Neural progenitor cell (in vitro differentiated cells): ENCODE measurements around the gene MRGPRF. TPM values are rescaled to one million over a fixed set of nuclear protein-coding genes. Genes with fewer than 3 reads are reported as not detected.

Source experiments
- DNase-seq: peaks from one replicate; pipeline ENCODE4 v3.0.0-alpha.2; 2016; ENCODE audit warnings: low spot score
- H2AFZ ChIP-seq: fragments of 200-600 bp; sonication (generic); replicated peaks from 2 replicates; pipeline ENCODE4 v1.6.1; 2016; ENCODE audit warnings: antibody characterized with exemption
- H3F3A ChIP-seq: fragments of 200-600 bp; sonication (generic); 2 replicates; pipeline ENCODE4 v1.6.1; 2016; ENCODE audit warnings: antibody characterized with exemption, low read depth
- H3K27ac ChIP-seq: fragments of 200-600 bp; sonication (generic); 2 replicates; pipeline ENCODE4 v1.5.1; 2016; ENCODE audit warnings: mild to moderate bottlenecking
- H3K27me3 ChIP-seq: fragments of 200-600 bp; sonication (generic); 2 replicates; pipeline ENCODE4 v1.6.1; 2016; ENCODE audit warnings: mild to moderate bottlenecking, moderate library complexity
- H3K36me3 ChIP-seq: fragments of 200-600 bp; sonication (generic); 2 replicates; pipeline ENCODE4 v1.5.1; 2016
- H3K4me1 ChIP-seq: fragments of 200-600 bp; sonication (generic); 2 replicates; pipeline ENCODE4 v1.6.1; 2016; ENCODE audit warnings: mixed run types
- H3K4me2 ChIP-seq: fragments of 200-600 bp; sonication (generic); 2 replicates; pipeline ENCODE4 v1.6.1; 2016
- H3K4me3 ChIP-seq: fragments of 200-600 bp; sonication (generic); 2 replicates; pipeline ENCODE4 v1.5.1; 2016
- H3K79me2 ChIP-seq: fragments of 200-600 bp; sonication (generic); 2 replicates; pipeline ENCODE4 v1.6.1; 2016; ENCODE audit warnings: low read depth
- H3K9ac ChIP-seq: fragments of 200-600 bp; sonication (generic); 2 replicates; pipeline ENCODE4 v1.6.1; 2016
- H3K9me3 ChIP-seq: fragments of 200-600 bp; sonication (generic); 2 replicates; pipeline ENCODE4 v1.5.1; 2016; ENCODE audit warnings: low read depth
- H4K20me1 ChIP-seq: fragments of 200-600 bp; sonication (generic); 2 replicates; pipeline ENCODE4 v1.6.1; 2016; ENCODE audit warnings: low read depth
- H3K27ac Mint-ChIP-seq: 3 replicates; pipeline ENCODE4 v1.8.0; 2021; ENCODE audit warnings: mixed read lengths
- H3K27me3 Mint-ChIP-seq: 2 replicates; pipeline ENCODE4 v1.8.0; 2022; ENCODE audit warnings: low read depth, mild to moderate bottlenecking, inconsistent platforms, moderate library complexity, mixed read lengths; ENCODE audit not compliant: insufficient read depth
- H3K36me3 Mint-ChIP-seq: 3 replicates; pipeline ENCODE4 v1.8.0; 2021; ENCODE audit warnings: mixed read lengths
- H3K4me1 Mint-ChIP-seq: 3 replicates; pipeline ENCODE4 v1.8.0; 2021; ENCODE audit warnings: mixed read lengths
- H3K4me3 Mint-ChIP-seq: 3 replicates; pipeline ENCODE4 v1.8.0; 2021; ENCODE audit warnings: mild to moderate bottlenecking, moderate library complexity, mixed read lengths
- H3K9me3 Mint-ChIP-seq: 3 replicates; pipeline ENCODE4 v1.8.0; 2020; ENCODE audit warnings: mixed read lengths
- CTCF ChIP-seq: fragments of 200-600 bp; sonication (generic); IDR thresholded peaks from 2 replicates; pipeline ENCODE4 v1.5.1; 2017; ENCODE audit warnings: antibody characterized with exemption, mild to moderate bottlenecking
- EZH2 ChIP-seq: fragments of 200-600 bp; sonication (generic); IDR thresholded peaks from 2 replicates; pipeline ENCODE4 v1.6.1; 2017; ENCODE audit warnings: antibody characterized with exemption, mild to moderate bottlenecking, moderate library complexity
- EZH2phosphoT487 ChIP-seq: fragments of 200-600 bp; sonication (generic); IDR thresholded peaks from 2 replicates; pipeline ENCODE4 v1.6.1; 2017; ENCODE audit warnings: antibody characterized with exemption
- total RNA-seq: library from RNA; depleted of rRNA; stranded (reverse); fragments of >200 nt; gene quantifications from 2 replicates; pipeline ENCODE4 v1.2.3, GENCODE V29; 2015; ENCODE audit warnings: low replicate concordance

The MRGPRF gene
- total RNA-seq, 1 donor from 2014 or later = 0.56 TPM

DNA sequence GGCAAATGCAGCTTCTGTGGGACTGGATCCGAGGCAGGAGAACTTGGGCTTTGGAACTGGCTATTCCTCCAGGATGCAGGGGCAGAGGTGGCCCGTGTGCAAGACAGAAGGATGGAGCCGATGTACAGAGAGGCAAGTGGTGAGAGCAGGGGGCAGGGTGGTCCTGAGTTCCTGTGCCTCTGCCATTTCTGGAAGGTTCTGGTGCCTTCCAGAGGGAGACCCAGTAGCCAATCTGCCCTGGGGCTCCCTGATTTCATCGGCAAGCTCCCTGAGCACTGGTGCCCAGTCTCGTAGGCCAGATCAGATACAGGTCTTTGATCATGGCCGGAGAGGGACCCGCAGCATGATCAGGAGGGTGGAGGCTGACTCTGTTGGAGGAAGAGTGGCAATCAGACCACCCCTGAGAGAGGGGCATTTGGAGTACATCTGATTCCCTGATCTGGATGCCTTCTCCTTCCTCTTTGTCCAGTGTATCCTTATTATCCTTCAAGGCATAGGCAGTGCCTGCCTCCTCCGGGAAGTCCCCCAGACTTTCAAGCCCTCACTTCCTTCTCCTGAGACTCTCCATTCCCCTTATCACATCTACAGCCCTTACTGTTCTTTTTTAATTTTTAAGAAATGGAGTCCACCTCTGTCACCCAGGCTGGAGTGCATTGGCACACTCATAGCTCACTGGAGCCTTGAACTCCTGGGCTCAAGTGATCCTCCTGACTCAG, 42.0 kb downstream of the MRGPRF start:
- H3K27me3 ChIP-seq = no peaks in the 10 kb centered on the region
- no peaks in the 10 kb centered on the region for H3K4me1 ChIP-seq
- Mint-ChIP-seq H3K4me1 (peaks cover 5% of the 10 kb centered on the region), H3K36me3 (no peaks in the 10 kb centered on the region), H3K27me3 (peaks cover 9% of the 10 kb centered on the region), H3K9me3 (no peaks in the 10 kb centered on the region), H3K27ac (no peak overlapping the region), H3K4me3 (no peak overlapping the region)
- no peaks in the 10 kb centered on the region for H3K9me3 ChIP-seq
- no peak overlapping the region for H3K4me3 ChIP-seq
- H3K27ac ChIP-seq = no peak overlapping the region
- H3K36me3 ChIP-seq = no peaks in the 10 kb centered on the region
- no peak overlapping the region for H3K4me2 ChIP-seq
- no peak for TF ChIP-seq EZH2phosphoT487
- no peak for TF ChIP-seq CTCF
- TF ChIP-seq EZH2 = no peak
- no peaks in the 10 kb centered on the region for H3F3A ChIP-seq
- no peak overlapping the region for H2AFZ ChIP-seq
- no peak for DNase-seq
- no peaks in the 10 kb centered on the region for H3K79me2 ChIP-seq
- no peak overlapping the region for H3K9ac ChIP-seq
- H4K20me1 ChIP-seq = no peaks in the 10 kb centered on the region

- H4K20me1 ChIP-seq = no peaks in the 10 kb centered on the region
- no peaks in the 10 kb centered on the region for H3K27me3 ChIP-seq
- DNase-seq = no peak
- H2AFZ ChIP-seq = no peak overlapping the region
- no peaks in the 10 kb centered on the region for H3K36me3 ChIP-seq
- no peaks in the 10 kb centered on the region for H3K36me3 Mint-ChIP-seq
- peaks cover 8% of the 10 kb centered on the region for H3K27me3 Mint-ChIP-seq
- no peak overlapping the region for H3K4me3 Mint-ChIP-seq
- no peaks in the 10 kb centered on the region for H3K9me3 Mint-ChIP-seq
- no peaks in the 10 kb centered on the region for H3K79me2 ChIP-seq
- H3K27ac ChIP-seq = no peak overlapping the region
- H3K4me1 ChIP-seq = no peaks in the 10 kb centered on the region
- no peaks in the 10 kb centered on the region for H3F3A ChIP-seq
- peaks cover 2% of the 10 kb centered on the region for H3K4me1 Mint-ChIP-seq
- no peak overlapping the region for H3K9ac ChIP-seq
- no peak overlapping the region for H3K27ac Mint-ChIP-seq
- no peak overlapping the region for H3K4me2 ChIP-seq
- no peak overlapping the region for H3K4me3 ChIP-seq
- H3K9me3 ChIP-seq = no peaks in the 10 kb centered on the region
- no peak for TF ChIP-seq EZH2phosphoT487
- TF ChIP-seq EZH2 = no peak
- no peak for TF ChIP-seq CTCF
Observed at GRCh38 chr11:68969386-68969785, 43.7 kb downstream of the MRGPRF start.

- no peak overlapping the region for H3K9ac ChIP-seq
- H3K4me3 Mint-ChIP-seq = no peak overlapping the region
- H3K27ac Mint-ChIP-seq = no peak overlapping the region
- peaks cover 7% of the 10 kb centered on the region for H3K9me3 Mint-ChIP-seq
- no peak overlapping the region for H3K4me2 ChIP-seq
- H3K4me3 ChIP-seq = no peak overlapping the region
- no peaks in the 10 kb centered on the region for H3K4me1 ChIP-seq
- no peaks in the 10 kb centered on the region for H3K79me2 ChIP-seq
- no peaks in the 10 kb centered on the region for H3K9me3 ChIP-seq
- no peak for DNase-seq
- peaks cover 8% of the 10 kb centered on the region for H3K27me3 Mint-ChIP-seq
- H2AFZ ChIP-seq = no peak overlapping the region
- no peaks in the 10 kb centered on the region for H3K27me3 ChIP-seq
- no peaks in the 10 kb centered on the region for H3K36me3 Mint-ChIP-seq
- H3F3A ChIP-seq = no peaks in the 10 kb centered on the region
- H3K4me1 Mint-ChIP-seq = peaks cover 2% of the 10 kb centered on the region
- no peaks in the 10 kb centered on the region for H3K36me3 ChIP-seq
- no peak overlapping the region for H3K27ac ChIP-seq
- H4K20me1 ChIP-seq = no peaks in the 10 kb centered on the region
- TF ChIP-seq EZH2phosphoT487 = no peak
- no peak for TF ChIP-seq EZH2
- TF ChIP-seq CTCF = no peak
Observed at GRCh38 chr11:68968306-68969250, 44.5 kb downstream of the MRGPRF start.
